HG02870 (cell line): ENCODE data around the gene C1RL.

Source experiments
- ATAC-seq: cut with Tn5 transposase; IDR thresholded peaks from one replicate; pipeline ENCODE4 v1.9.1; 2021; ENCODE audit warnings: mild to moderate bottlenecking, moderate library complexity; ENCODE audit not compliant: unreplicated experiment

C1RL gene

GRCh38 chr12:7093486-7093885, 15.5 kb downstream of the C1RL start:
- no peak for ATAC-seq

- no peak for ATAC-seq
Measured at GRCh38 chr12:7092986-7093460, 16.0 kb downstream of the C1RL start.

- ATAC-seq = no peak
Measured at GRCh38 chr12:7092229-7092985, 16.6 kb downstream of the C1RL start, which contains the start of gene C1R. Gene C1R (minus strand): TSS chr12:7092445. CDS start chr12:7092388, 57 bp downstream.

GRCh38 chr12:7091660-7092228, 17.3 kb downstream of the C1RL start:
- no peak for ATAC-seq

GRCh38 chr12:7091171-7091570, 17.8 kb downstream of the C1RL start:
- ATAC-seq = no peak

- no peak for ATAC-seq
Measured at GRCh38 chr12:7090222-7090998, 18.6 kb downstream of the C1RL start.

GRCh38 chr12:7089196-7089871, 19.7 kb downstream of the C1RL start:
- no peak for ATAC-seq

- ATAC-seq = no peak
Measured at GRCh38 chr12:7083125-7083524, 25.9 kb downstream of the C1RL start.

GRCh38 chr12:7081037-7081436, 28.0 kb downstream of the C1RL start:
- ATAC-seq = no peak

- no peak for ATAC-seq
Measured at GRCh38 chr12:7079826-7080125, 29.2 kb downstream of the C1RL start.

- no peak for ATAC-seq
Measured at GRCh38 chr12:7078163-7078562, 30.9 kb downstream of the C1RL start.

- no peak for ATAC-seq
Measured at GRCh38 chr12:7076493-7076892, 32.5 kb downstream of the C1RL start.

GRCh38 chr12:7075939-7076338, 33.1 kb downstream of the C1RL start:
- no peak for ATAC-seq

GRCh38 chr12:7075518-7075917, 33.5 kb downstream of the C1RL start:
- ATAC-seq = no peak

GRCh38 chr12:7073946-7074345, 35.1 kb downstream of the C1RL start:
- no peak for ATAC-seq

GRCh38 chr12:7072554-7072953, 36.5 kb downstream of the C1RL start:
- no peak for ATAC-seq

GRCh38 chr12:7072035-7072434, 37.0 kb downstream of the C1RL start:
- ATAC-seq = no peak

- ATAC-seq = no peak
Measured at GRCh38 chr12:7069386-7069785, 39.6 kb downstream of the C1RL start.

GRCh38 chr12:7068994-7069346, 40.0 kb downstream of the C1RL start:
- no peak for ATAC-seq

- no peak for ATAC-seq
Measured at GRCh38 chr12:7068240-7068993, 40.6 kb downstream of the C1RL start.

- ATAC-seq = no peak
Measured at GRCh38 chr12:7067096-7067495, 41.9 kb downstream of the C1RL start.
